GM23248 (cell line): ENCODE measurements around the gene HSPBP1.

Source experiments
- EZH2 ChIP-seq: fragments of 200-600 bp; sonication (generic); IDR thresholded peaks from 2 replicates; pipeline ENCODE4 v1.6.1; 2018; ENCODE audit warnings: antibody characterized with exemption, mild to moderate bottlenecking; ENCODE audit not compliant: insufficient read depth, poor library complexity, severe bottlenecking
- EZH2phosphoT487 ChIP-seq: fragments of 200-600 bp; sonication (generic); IDR thresholded peaks from 2 replicates; pipeline ENCODE4 v1.6.1; 2018; ENCODE audit warnings: antibody characterized with exemption, moderate library complexity, mild to moderate bottlenecking, low read depth; ENCODE audit not compliant: insufficient read depth

- TF ChIP-seq EZH2phosphoT487 (no peak), EZH2 (no peak)
Measured at GRCh38 chr19:55258476-55258827, 21.5 kb downstream of the HSPBP1 start.
